NCI-H128 (cell line): Measurements from ENCODE around the gene ASCC2.
"Not testable (repeated sequence)": the region's sequence is repeated elsewhere in the genome, so short reads cannot be mapped to it uniquely, and the experiment has no call there.

Experiments
- DNase-seq: peaks from one replicate; lab custom pipeline; 2025; ENCODE audit not compliant: unreplicated experiment; lab: John Stamatoyannopoulos, UW

Gene ASCC2

GRCh38 chr22:29856496-29856895 lies 18.4 kb upstream of the ASCC2 start:
- DNase-seq = no peak

GRCh38 chr22:29855611-29856181 lies 17.6 kb upstream of the ASCC2 start:
- DNase-seq = no peak

GRCh38 chr22:29854432-29854831 lies 16.4 kb upstream of the ASCC2 start:
- DNase-seq = no peak

GRCh38 chr22:29848111-29848510 lies 10.0 kb upstream of the ASCC2 start:
- DNase-seq = no peak

GRCh38 chr22:29846290-29846689 lies 8.2 kb upstream of the ASCC2 start:
- DNase-seq = no peak

GRCh38 chr22:29842740-29843139 lies 4.7 kb upstream of the ASCC2 start:
- no peak for DNase-seq

- no peak for DNase-seq
Observed at GRCh38 chr22:29842172-29842571, 4.1 kb upstream of the ASCC2 start.

GRCh38 chr22:29840498-29840897 lies 2.4 kb upstream of the ASCC2 start:
- DNase-seq = no peak

- DNase-seq = no peak
Observed at GRCh38 chr22:29839039-29839438, 965 bp upstream of the ASCC2 start.

- DNase-seq = no peak
Observed at GRCh38 chr22:29838599-29838956, 504 bp upstream of the ASCC2 start.

GRCh38 chr22:29836791-29837370 lies 1.2 kb downstream of the ASCC2 start:
- not testable (repeated sequence) for DNase-seq

GRCh38 chr22:29834046-29834445 lies 4.0 kb downstream of the ASCC2 start:
- no peak for DNase-seq

GRCh38 chr22:29833392-29833965 lies 4.6 kb downstream of the ASCC2 start:
- DNase-seq = no peak

GRCh38 chr22:29831958-29832357 lies 6.1 kb downstream of the ASCC2 start:
- no peak for DNase-seq

GRCh38 chr22:29831186-29831921 lies 6.7 kb downstream of the ASCC2 start:
- DNase-seq = no peak

GRCh38 chr22:29830585-29830984 lies 7.5 kb downstream of the ASCC2 start:
- no peak for DNase-seq

- not testable (repeated sequence) for DNase-seq
Observed at GRCh38 chr22:29827726-29828125, 10.3 kb downstream of the ASCC2 start.

- DNase-seq = no peak
Observed at GRCh38 chr22:29827091-29827490, 11.0 kb downstream of the ASCC2 start.

- DNase-seq = no peak
Observed at GRCh38 chr22:29825578-29825977, 12.5 kb downstream of the ASCC2 start.

- no peak for DNase-seq
Observed at GRCh38 chr22:29824677-29825076, 13.4 kb downstream of the ASCC2 start.

GRCh38 chr22:29821291-29822016 lies 16.6 kb downstream of the ASCC2 start:
- DNase-seq = no peak

GRCh38 chr22:29820961-29821290 lies 17.1 kb downstream of the ASCC2 start:
- DNase-seq = no peak
